PC-9 (cell line): Measurements from ENCODE around the gene CRTC1. TPM values are rescaled to one million over a fixed set of nuclear protein-coding genes. Genes with fewer than 3 reads are reported as not detected.

Experiments used
- BruUV-seq: library from RNA; stranded (reverse); fragments of 400-500 nt; replicated peaks from 2 replicates; lab custom pipeline; 2021; lab: Mats Ljungman, UMichigan
- CTCF ChIA-PET: fragments of 300-600 bp; sonication (Branson Sonifier 250); formaldehyde crosslinking; loops from one replicate; lab custom pipeline; 2022; ENCODE audit warnings: antibody characterized with exemption; lab: Charles Lee
- POLR2A ChIA-PET: fragments of 300-600 bp; sonication (Branson Sonifier 250); formaldehyde crosslinking; loops from one replicate; lab custom pipeline; 2022; ENCODE audit warnings: antibody characterized with exemption; ENCODE audit not compliant: unreplicated experiment; lab: Charles Lee
- DNase-seq, 2 experiments: peaks; one replicate each; pipeline versions ENCODE4 v3.0.0 to v3.0.0-alpha.2; 2015 to 2022; ENCODE audit warnings: mixed read lengths in 1 of 2
- H2AFZ ChIP-seq: fragments of 200-600 bp; sonication (generic); 2 replicates; pipeline ENCODE4 v1.8.1; 2017; ENCODE audit warnings: antibody characterized with exemption
- H3F3A ChIP-seq: fragments of 200-600 bp; sonication (generic); 2 replicates; pipeline ENCODE4 v1.8.1; 2017; ENCODE audit warnings: antibody characterized with exemption, mild to moderate bottlenecking, low read depth; ENCODE audit not compliant: insufficient read depth
- H3K27ac ChIP-seq: fragments of 200-600 bp; sonication (generic); 2 replicates; pipeline ENCODE4 v1.6.1; 2016; ENCODE audit warnings: mixed run types
- H3K27me3 ChIP-seq: fragments of 200-600 bp; sonication (generic); 2 replicates; pipeline ENCODE4 v1.6.1; 2016; ENCODE audit warnings: low read depth, mixed run types; ENCODE audit not compliant: insufficient read depth
- H3K36me3 ChIP-seq: fragments of 200-600 bp; sonication (generic); 2 replicates; pipeline ENCODE4 v1.6.1; 2016; ENCODE audit warnings: low read depth, mixed run types
- H3K4me1 ChIP-seq: fragments of 200-600 bp; sonication (generic); replicated peaks from 2 replicates; pipeline ENCODE4 v1.6.1; 2016; ENCODE audit warnings: mixed run types; ENCODE audit not compliant: insufficient read depth
- H3K4me2 ChIP-seq: fragments of 200-600 bp; sonication (generic); 2 replicates; pipeline ENCODE4 v1.6.1; 2017; ENCODE audit warnings: mixed run types
- H3K4me3 ChIP-seq: fragments of 200-600 bp; sonication (generic); 2 replicates; pipeline ENCODE4 v1.6.1; 2016; ENCODE audit warnings: mixed run types
- H3K79me2 ChIP-seq: fragments of 200-600 bp; sonication (generic); 2 replicates; pipeline ENCODE4 v1.6.1; 2017; ENCODE audit warnings: low read depth, mixed run types
- H3K9me2 ChIP-seq: fragments of 200-600 bp; sonication (generic); 2 replicates; pipeline ENCODE4 v1.8.1; 2017; ENCODE audit warnings: mild to moderate bottlenecking; ENCODE audit not compliant: insufficient read depth
- H3K9me3 ChIP-seq: fragments of 200-600 bp; sonication (generic); 2 replicates; pipeline ENCODE4 v1.8.1; 2016; ENCODE audit warnings: low read depth; ENCODE audit not compliant: insufficient read depth
- H4K20me1 ChIP-seq: fragments of 200-600 bp; sonication (generic); 2 replicates; pipeline ENCODE4 v1.8.1; 2017; ENCODE audit not compliant: insufficient read depth
- EZH2 ChIP-seq: fragments of 200-600 bp; sonication (generic); IDR thresholded peaks from 2 replicates; pipeline ENCODE4 v1.8.0; 2017; ENCODE audit warnings: antibody characterized with exemption, low read depth
- intact Hi-C: fragments of 100-400 bp; cut with micrococcal nuclease; formaldehyde crosslinking; loops from one replicate; pipeline ENCODE4 v1.10.0; 2022; ENCODE audit not compliant: unreplicated experiment
- total RNA-seq: library from RNA; stranded (reverse); gene quantifications from 2 replicates; pipeline ENCODE4 v1.2.3, GENCODE V29; 2021
- TF ChIP-seq, protein P1 (sequence below): fragments of 200-600 bp; sonication (generic); conservative IDR thresholded peaks from 2 replicates; pipeline ENCODE4 v1.6.1; 2017; ENCODE audit warnings: mixed run types, antibody characterized with exemption, mild to moderate bottlenecking, moderate library complexity

CRTC1 gene
- total RNA-seq, 1 experiment from 2014 or later: 16.6 TPM

- Histone ChIP-seq H3K9me2 (no peaks in the 10 kb centered on the region), H3K27ac (no peak overlapping the region), H3K27me3 (no peaks in the 10 kb centered on the region), H3F3A (peaks cover 3% of the 10 kb centered on the region), H3K79me2 (no peaks in the 10 kb centered on the region), H3K9me3 (no peaks in the 10 kb centered on the region), H3K4me1 (no peaks in the 10 kb centered on the region; the same call in 1 of the 2 replicates), H3K4me2 (no peak overlapping the region), H3K4me3 (no peak overlapping the region), H4K20me1 (0 out of 2 replicates have a peak, but pooled peaks cover 5% of the 10 kb centered on the region), H2AFZ (no peak overlapping the region), H3K36me3 (no peaks in the 10 kb centered on the region)
- peak in 1 of 2 experiments; percentile 21 for DNase-seq
- POLR2A ChIA-PET: interaction anchor here (0.6 kb wide), 1 partner anchor 114 kb away, joined by 5 read pairs; the partner anchor contains the start of gene KXD1
- BruUV-seq: no TSS peak
- intact Hi-C loops: loop anchor here (10.0 kb wide), 1 partner anchor 207 kb away; no protein-coding TSS in a partner anchor
- CTCF ChIA-PET: no interaction called here
- TF ChIP-seq, protein P1, sequence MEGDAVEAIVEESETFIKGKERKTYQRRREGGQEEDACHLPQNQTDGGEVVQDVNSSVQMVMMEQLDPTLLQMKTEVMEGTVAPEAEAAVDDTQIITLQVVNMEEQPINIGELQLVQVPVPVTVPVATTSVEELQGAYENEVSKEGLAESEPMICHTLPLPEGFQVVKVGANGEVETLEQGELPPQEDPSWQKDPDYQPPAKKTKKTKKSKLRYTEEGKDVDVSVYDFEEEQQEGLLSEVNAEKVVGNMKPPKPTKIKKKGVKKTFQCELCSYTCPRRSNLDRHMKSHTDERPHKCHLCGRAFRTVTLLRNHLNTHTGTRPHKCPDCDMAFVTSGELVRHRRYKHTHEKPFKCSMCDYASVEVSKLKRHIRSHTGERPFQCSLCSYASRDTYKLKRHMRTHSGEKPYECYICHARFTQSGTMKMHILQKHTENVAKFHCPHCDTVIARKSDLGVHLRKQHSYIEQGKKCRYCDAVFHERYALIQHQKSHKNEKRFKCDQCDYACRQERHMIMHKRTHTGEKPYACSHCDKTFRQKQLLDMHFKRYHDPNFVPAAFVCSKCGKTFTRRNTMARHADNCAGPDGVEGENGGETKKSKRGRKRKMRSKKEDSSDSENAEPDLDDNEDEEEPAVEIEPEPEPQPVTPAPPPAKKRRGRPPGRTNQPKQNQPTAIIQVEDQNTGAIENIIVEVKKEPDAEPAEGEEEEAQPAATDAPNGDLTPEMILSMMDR: no peak
- TF ChIP-seq EZH2: no peak
Observed at GRCh38 chr19:18671303-18672043, 12.0 kb upstream of the CRTC1 start.

DNA sequence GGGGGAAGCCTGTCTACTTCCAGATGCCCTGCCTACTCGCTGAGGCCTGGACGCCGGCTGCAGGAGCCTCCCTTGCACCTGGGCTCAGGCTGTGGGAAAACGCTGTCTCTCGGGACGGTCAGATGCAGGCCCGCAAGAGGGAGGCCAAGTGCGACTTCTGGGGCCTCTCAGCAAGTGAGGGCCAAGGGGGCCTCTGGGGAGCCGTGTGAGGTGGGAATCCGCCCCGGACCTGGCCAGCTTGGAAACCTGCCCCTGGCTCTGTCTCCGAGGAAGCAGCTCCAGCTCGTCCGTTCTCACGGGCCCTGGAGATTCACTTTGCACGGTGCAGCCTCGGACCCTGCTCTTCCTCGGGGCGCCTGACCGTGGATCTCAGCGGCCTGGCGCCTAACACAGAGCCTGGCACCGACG lies 11.4 kb upstream of the CRTC1 start:
- Histone ChIP-seq H3K27me3 (no peaks in the 10 kb centered on the region), H3K79me2 (no peaks in the 10 kb centered on the region), H3K4me3 (no peak overlapping the region), H4K20me1 (0 out of 2 replicates have a peak, but pooled peaks cover 2% of the 10 kb centered on the region), H3K4me2 (no peak overlapping the region), H3K9me3 (no peaks in the 10 kb centered on the region), H3F3A (peaks cover 7% of the 10 kb centered on the region), H3K36me3 (no peaks in the 10 kb centered on the region), H3K4me1 (peaks cover 6% of the 10 kb centered on the region), H2AFZ (no peak overlapping the region), H3K9me2 (no peaks in the 10 kb centered on the region), H3K27ac (no peak overlapping the region)
- CTCF ChIA-PET: no interaction called here
- BruUV-seq: no TSS peak
- intact Hi-C loops: loop anchor here (10.0 kb wide), 1 partner anchor 207 kb away; no protein-coding TSS in a partner anchor
- TF ChIP-seq EZH2: no peak
- TF ChIP-seq, protein P1: no peak
- peak in 1 of 2 experiments; percentile 10 for DNase-seq
- POLR2A ChIA-PET: no interaction called here

DNA sequence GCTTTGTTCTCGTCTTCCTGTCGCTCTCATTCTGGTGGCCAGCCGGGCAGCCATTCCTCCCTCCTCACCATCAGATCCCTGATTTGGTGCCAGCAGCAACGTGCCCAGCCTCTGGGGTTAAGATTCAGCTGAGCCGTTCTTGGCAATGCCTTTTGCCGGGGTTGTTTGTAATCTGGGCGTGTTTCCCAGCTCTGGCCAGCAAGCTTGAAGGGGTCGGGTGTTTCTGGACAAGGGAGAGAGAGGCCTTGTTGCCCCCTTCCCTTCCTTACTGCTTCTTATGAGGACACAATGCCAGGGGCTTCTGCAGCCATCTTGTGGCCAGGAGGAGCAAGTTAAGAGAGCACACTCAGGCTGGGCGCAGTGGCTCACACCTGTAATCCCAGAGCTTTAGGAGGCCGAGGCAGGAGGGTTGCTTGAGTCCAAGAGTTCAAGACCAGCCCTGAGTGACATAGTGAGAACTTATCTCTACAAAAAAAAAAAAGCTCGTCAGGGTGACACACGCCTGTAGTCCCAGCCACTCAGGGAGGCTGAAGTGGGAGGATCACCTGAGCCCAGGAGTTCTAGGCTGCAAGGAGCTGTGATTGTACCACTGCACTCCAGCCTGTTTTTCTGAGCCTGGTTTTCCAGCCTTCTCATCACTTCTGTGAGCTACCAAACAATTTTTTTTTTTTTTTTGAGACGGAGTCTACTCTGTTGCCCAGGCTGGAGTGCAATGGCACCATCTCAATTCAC lies 10.7 kb upstream of the CRTC1 start:
- no peaks in the 10 kb centered on the region for H4K20me1 ChIP-seq
- ChIA-PET POLR2A (interaction anchor here (0.6 kb wide), 1 partner anchor 220 kb away, joined by 12 read pairs; no protein-coding TSS in a partner anchor), CTCF (interaction anchor here (0.6 to 0.7 kb wide), 3 partner anchors 152 to 253 kb away, joined by 3 to 5 read pairs (median 4); no protein-coding TSS in a partner anchor)
- peak in 1 of 2 experiments; percentile 32 for DNase-seq
- H3F3A ChIP-seq: peaks cover 14% of the 10 kb centered on the region
- no peaks in the 10 kb centered on the region for H3K27me3 ChIP-seq
- no TSS peak for BruUV-seq
- no peak overlapping the region for H3K4me2 ChIP-seq
- no peak overlapping the region for H2AFZ ChIP-seq
- TF ChIP-seq EZH2: no peak
- TF ChIP-seq, protein P1: no peak; the same call in 1 of the 2 replicates
- H3K27ac ChIP-seq: no peak overlapping the region
- H3K4me3 ChIP-seq: no peak overlapping the region
- H3K36me3 ChIP-seq: no peaks in the 10 kb centered on the region
- H3K9me3 ChIP-seq: no peaks in the 10 kb centered on the region
- no peaks in the 10 kb centered on the region for H3K79me2 ChIP-seq
- intact Hi-C loops: loop anchor here (10.0 kb wide), 1 partner anchor 208 kb away; no protein-coding TSS in a partner anchor
- H3K9me2 ChIP-seq: no peaks in the 10 kb centered on the region
- peaks cover 12% of the 10 kb centered on the region for H3K4me1 ChIP-seq
